Activated naive CD4-positive, alpha-beta T cell treated with Interleukin-2 at 50 U/mL for 16 hours (primary cell): Measurements from ENCODE around the gene ZNF775.

Experiments used
- DNase-seq: peaks from one replicate; pipeline ENCODE4 v3.0.0-alpha.2; 2020

Gene ZNF775

DNA sequence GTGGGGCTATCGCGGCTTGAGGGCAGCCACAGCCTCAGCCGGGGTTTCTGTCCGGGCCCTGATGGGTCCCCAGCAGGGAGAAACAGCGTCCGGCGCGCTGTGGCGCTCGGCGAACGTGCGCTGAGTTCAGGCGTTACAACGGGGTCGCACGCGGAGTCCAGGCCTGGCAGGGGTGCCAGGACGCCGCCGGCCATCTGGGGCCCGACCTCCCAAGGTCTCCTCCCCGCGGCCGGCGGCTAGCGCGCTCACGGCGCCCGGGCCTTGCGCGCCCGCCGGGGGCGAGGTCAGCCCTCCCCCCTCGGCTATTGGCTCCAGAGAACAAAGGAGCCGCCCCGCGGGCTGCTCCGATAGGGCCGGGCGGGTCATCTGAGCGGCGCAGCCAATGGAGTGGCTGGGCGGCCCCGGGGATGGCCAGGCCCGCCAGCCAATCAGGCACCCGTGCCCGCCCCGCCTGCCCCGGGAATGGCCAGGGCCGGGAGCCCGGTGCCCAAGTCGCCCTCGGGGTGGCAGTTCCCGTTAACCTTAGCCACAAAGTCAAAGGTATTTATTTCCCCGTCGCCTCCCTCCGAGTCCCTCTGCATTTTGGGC lies at the start of gene ZNF775:
Gene ZNF775, plus strand, starts transcription at position 478 of the 588 bp plus-strand sequence. CDS start 9,141 bp downstream, outside the sequence.
- DNase-seq: peak; percentile 93

DNA sequence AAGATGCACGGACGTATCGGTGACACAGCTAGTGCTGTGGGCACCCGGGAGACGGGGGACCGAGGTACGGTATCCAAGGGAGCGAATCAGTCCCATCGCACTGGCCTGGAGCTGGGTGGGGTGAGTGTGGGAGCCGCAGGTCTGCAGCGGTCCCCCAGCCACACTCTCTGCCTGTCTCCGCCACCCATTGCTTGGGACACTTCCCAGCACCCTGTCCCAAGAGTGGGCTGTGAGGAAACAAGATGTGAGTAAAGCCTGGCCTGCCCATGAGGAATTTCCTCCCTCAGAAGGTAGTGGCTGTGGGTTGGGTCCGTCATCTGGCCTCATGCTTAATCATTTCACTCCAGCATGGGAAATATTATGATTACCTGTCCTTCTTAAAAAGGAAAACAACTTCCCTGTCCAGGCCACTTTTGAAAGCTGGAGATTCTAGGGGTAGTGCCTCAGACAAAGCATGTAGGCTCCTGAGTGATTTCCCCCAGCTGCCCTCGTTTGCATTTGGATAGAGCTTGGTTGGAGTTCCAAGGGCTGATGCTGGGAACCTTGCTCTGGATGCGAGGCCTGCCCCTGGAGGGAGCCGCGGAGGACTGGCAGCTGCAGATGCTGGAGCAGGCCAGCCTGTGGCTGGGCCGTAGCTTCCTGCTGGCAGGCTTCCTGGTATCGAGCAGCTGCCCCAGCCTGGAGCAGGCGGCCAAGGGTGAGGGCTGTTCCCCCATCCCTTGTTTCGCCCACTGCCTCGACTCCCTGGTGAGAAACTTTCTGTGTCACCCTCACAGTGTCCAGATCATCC lies 49.6 kb upstream of the ZNF775 start:
- no peak for DNase-seq

GRCh38 chr7:150330211-150330885 lies 48.8 kb upstream of the ZNF775 start:
- no peak for DNase-seq

- DNase-seq: no peak
Measured at GRCh38 chr7:150332852-150333635, 46.1 kb upstream of the ZNF775 start.

DNA sequence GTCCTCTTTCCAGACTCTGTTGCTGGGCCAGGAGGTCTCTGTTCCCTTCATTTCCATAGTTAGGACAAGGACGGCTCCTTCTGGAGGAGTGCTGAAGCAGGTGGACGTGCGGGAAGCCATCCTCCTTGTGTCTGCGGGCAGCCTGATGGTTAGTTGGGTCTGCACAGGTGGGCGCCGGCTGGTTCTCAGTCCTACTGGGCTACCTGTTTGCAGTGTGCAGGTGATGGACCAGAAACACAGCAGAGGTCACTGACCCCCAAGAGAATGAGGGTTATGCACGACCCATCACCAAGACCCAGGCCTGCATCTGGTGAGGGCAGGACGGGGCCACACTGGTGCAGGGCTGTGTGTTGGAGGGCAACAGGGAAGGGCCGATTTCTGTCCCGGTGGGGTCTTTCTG lies 45.5 kb upstream of the ZNF775 start:
- no peak for DNase-seq

- no peak for DNase-seq
Measured at GRCh38 chr7:150334108-150334507, 45.0 kb upstream of the ZNF775 start.

DNA sequence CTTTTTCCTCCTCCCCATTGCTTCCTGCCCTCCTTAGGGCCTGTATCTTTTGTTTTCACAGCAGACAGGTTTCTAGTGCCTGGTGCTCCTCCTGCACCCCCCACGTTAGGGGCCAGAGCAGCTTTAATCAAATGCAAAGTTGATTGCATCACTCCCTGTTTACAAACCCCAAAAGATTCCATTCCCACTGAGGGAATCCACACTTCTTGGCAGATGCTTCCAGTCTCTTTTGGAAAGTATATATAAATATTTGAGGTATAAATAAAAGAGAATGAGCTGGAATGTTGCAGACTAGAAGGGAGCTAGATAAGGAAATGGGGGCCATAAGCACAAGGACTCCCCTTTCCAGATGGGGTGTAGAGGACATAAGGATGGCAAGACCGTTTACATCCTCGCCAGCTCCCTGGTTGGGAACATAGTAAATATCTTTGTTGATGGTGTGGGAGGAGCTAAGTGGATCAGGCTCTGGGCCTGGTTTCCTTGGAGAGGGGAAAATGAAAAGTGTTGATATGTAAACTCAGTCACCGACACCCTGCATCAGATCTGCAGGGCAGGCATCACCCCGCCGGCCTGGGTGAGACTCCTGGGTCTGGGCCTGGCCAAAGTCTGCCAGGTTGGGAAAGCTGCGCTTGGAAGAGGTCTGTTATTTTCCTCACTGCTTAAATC lies 43.9 kb upstream of the ZNF775 start:
- DNase-seq: no peak

GRCh38 chr7:150335774-150336112 lies 43.4 kb upstream of the ZNF775 start:
- DNase-seq: no peak

GRCh38 chr7:150336746-150337145 lies 42.4 kb upstream of the ZNF775 start:
- DNase-seq: no peak

GRCh38 chr7:150337179-150337578 lies 42.0 kb upstream of the ZNF775 start:
- DNase-seq: no peak

DNA sequence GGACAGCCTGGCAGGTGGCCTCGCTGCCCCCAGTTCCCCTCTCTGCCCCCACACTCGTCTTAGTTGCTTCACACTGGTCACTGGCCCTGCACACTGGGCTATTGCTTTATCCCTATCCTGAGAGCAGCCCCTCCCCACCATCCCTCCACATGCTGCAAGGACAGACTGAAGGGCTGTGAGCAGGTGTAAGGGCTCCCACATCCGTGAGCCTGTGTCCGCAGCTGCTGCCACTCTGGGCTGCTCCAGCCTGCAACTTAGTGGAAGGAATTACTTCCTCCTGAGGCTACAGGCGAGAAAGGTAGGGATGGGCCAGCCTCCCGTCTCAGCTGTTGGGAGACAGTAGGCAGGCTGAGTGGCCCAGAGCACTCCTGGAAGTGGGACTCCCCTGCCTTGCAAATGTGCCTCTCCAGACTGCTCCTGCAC lies 41.5 kb upstream of the ZNF775 start:
- DNase-seq: no peak

DNA sequence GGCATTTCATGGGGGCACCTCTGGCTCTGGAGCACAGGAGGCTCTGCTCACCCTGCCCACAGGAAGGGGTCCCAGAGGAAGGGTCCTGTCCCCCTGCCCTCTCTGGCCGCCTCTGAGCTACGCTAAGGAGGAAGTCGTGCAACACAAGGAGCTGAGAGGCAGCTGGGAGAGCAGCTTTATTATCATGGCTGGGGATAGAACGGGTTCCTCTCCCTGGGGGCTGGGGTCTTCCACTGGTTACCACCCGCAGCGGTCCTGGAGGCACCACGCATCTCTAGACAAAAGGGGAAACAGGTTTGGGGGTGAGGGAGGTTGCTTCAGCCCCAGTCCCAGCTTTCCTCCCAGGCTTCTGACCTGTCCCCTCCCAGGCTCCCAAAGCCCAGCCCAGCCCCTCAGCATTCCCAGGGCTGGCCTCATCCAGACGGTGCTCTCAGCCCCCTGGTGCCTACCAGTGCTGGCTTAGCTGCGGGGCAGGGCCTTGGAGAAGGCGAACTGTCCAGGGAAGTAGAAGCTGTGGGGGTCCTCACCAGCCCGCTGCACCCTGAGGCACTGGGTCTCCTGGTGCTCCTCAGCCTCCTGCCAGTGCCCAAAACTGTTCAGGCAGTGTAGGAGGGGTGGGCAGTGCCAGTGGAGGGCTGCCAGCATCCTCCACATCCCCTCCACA lies 40.8 kb upstream of the ZNF775 start:
- no peak for DNase-seq

DNA sequence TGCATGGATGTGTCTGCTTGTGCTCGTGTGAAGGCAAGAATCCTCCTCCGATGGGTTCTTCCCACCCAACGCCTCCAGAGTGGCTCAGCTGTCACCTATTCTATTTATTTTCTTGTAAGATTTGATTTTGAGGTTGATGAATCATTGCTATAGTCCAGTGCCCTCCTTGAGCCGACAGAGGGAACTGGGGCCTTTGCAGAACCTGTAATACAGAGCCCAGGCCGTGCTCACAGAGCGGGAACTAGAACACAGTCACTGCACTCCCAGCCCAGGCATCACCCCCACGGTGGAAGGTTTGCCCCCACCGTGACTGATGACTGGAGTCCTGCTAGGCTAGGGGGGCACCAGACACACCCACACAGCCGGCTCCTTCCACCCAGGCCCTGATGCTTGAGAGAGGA lies 39.7 kb upstream of the ZNF775 start:
- no peak for DNase-seq

- DNase-seq: no peak
Measured at GRCh38 chr7:150340024-150340749, 38.9 kb upstream of the ZNF775 start.

GRCh38 chr7:150340875-150341262 lies 38.3 kb upstream of the ZNF775 start:
- DNase-seq: no peak

DNA sequence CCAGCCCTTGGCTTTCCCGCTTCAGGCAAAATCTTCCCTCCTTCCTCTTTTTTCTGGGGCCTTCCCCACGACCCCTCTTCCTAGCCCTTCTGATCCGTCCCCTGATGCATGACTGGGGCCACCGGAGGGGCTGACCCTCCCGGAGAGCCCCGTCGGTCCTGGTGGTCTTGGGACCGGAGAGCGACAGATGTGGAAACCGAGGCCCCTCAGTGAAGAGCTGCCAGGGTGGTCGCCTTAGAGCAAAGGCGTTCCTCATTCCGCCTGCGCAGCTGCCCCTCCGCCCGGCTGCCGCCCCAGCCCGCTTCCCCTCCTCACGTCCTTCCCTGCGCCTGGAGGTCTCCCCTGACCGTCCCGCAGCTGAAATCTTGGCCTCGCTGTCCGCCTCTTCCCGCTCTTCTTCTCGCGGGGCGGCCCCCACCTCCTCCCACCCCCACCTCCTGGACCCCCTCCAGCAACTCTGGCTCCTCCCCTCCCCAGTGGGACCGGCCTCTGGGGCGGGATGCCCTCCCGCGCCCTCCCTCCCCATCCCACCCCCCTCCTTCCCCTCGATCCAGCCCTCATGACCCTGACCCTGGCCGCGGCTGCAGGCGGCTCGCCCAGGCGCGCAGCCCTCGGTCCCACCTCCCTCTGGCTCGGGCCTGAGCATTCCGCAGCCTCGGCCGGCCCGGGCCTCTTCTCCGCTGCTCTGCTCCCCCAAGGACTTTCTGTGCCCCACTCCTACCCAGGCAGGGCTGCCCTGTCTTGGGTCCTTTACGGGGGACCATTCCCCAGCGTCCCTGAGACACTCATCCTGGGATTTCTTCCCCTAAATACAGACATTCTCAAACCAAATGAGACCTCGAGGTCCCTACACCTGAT lies 37.6 kb upstream of the ZNF775 start, which contains the start of gene RARRES2:
Gene RARRES2, minus strand, starts transcription at position 367 of the 858 bp plus-strand sequence. CDS start 1,020 bp downstream, outside the sequence.
- no peak for DNase-seq

GRCh38 chr7:150342121-150342408 lies 37.1 kb upstream of the ZNF775 start:
- no peak for DNase-seq

GRCh38 chr7:150343225-150343624 lies 35.9 kb upstream of the ZNF775 start:
- DNase-seq: no peak

DNA sequence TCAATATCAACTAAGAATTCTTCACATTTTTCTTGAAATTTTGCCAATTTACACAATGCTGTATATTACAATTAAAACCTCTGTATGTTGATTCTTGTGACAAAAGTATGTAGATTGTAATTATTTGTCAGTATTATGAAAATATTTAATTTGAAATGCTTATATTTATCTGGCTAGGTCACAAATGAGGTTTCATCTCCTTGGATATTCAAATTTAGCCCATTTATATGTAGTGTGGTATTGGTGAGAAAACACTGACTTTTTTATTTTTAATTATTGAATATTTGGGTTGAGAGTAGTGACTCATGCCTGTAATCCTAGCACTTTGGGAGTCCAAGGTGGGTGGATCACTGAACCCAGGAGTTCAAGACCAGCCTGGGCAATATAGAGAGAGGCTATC lies 34.8 kb upstream of the ZNF775 start:
- no peak for DNase-seq

- DNase-seq: no peak
Measured at GRCh38 chr7:150345012-150345411, 34.1 kb upstream of the ZNF775 start.

GRCh38 chr7:150346922-150347321 lies 32.2 kb upstream of the ZNF775 start:
- no peak for DNase-seq
